Lower leg skin (tissue), 4 donors: ENCODE data around the gene UBE2C. TPM values are rescaled to one million over a fixed set of nuclear protein-coding genes. Genes with fewer than 3 reads are reported as not detected.

Experiments
- DNase-seq, 2 donors: peaks; one replicate each; pipeline ENCODE4 v3.0.0-alpha.2; 2019; ENCODE audit warnings: low spot score in 2 of 2
- H3K4me3 ChIP-seq: fragments of 200-600 bp; sonication (generic); 2 replicates; pipeline ENCODE4 v1.5.1; 2017; ENCODE audit warnings: mild to moderate bottlenecking, low read depth; ENCODE audit not compliant: poor library complexity, severe bottlenecking
- CTCF ChIP-seq, 3 donors: fragments of 450-650 bp; IDR thresholded peaks; one replicate each; pipeline ENCODE4 v1.5.1; 2016; ENCODE audit warnings: antibody characterized with exemption in 3 of 3, mild to moderate bottlenecking in 3 of 3, moderate library complexity in 2 of 3
- POLR2A ChIP-seq, 2 donors: fragments of 450-650 bp; IDR thresholded peaks; one replicate each; pipeline ENCODE4 v1.6.1; 2016 to 2017; ENCODE audit warnings: antibody characterized with exemption in 2 of 2, mild to moderate bottlenecking in 1 of 2, moderate library complexity in 1 of 2
- WGBS, 2 donors: methylation state at CpG; one replicate each; pipeline ENCODE4 v1.1.5; 2018; 5-methylcytosine and 5-hydroxymethylcytosine counted together
- intact Hi-C: fragments of 100-400 bp; cut with DNase I; formaldehyde crosslinking; loops from one replicate; pipeline ENCODE4 v1.15.0; 2023; ENCODE audit warnings: low total_unique reads
- total RNA-seq, 4 donors: library from RNA; depleted of rRNA; stranded (reverse); fragments of >200 nt; gene quantifications; one replicate each; pipeline ENCODE4 v1.1.0, GENCODE V29; 2016

Gene UBE2C
- total RNA-seq, 4 donors from 2014 or later, result 1.1 to 24.1 (median 10.2) TPM

- TF ChIP-seq POLR2A (IDR thresholded peaks at IDR 0.05) (no peak), CTCF (IDR thresholded peaks at IDR 0.05) (no peak)
- DNase-seq, result peak; percentile 86 to 95
- WGBS, 2 donors, result 43 to 45% methylated on average over 5 of the region's 5 CpGs
- no peak overlapping the region for H3K4me3 ChIP-seq
- intact Hi-C loops, result no loop called here
These were observed 23.4 kb downstream of the UBE2C start for GRCh38 chr20:45835825-45836224.

- 41 to 45% methylated on average over 1 of the region's 1 CpG for WGBS, 2 donors
- no peak overlapping the region for H3K4me3 ChIP-seq
- no peak for TF ChIP-seq CTCF (IDR thresholded peaks at IDR 0.05)
- no peak for TF ChIP-seq POLR2A (IDR thresholded peaks at IDR 0.05)
- intact Hi-C loops, result no loop called here
- DNase-seq, result no peak
These were observed 24.4 kb downstream of the UBE2C start for GRCh38 chr20:45836841-45837240.

- 86 to 91% methylated on average over 17 to 19 of the region's 25 CpGs for WGBS, 2 donors
- no peak overlapping the region for H3K4me3 ChIP-seq
- no peak for TF ChIP-seq CTCF (IDR thresholded peaks at IDR 0.05)
- no peak for TF ChIP-seq POLR2A (IDR thresholded peaks at IDR 0.05)
- no peak for DNase-seq
- intact Hi-C loops, result no loop called here
These were observed 28.3 kb downstream of the UBE2C start for GRCh38 chr20:45840700-45841198.

- 88% methylated on average over 10 of the region's 10 CpGs for WGBS, 2 donors
- H3K4me3 ChIP-seq, result no peak overlapping the region
- no peak for DNase-seq
- intact Hi-C loops, result no loop called here
- TF ChIP-seq POLR2A (IDR thresholded peaks at IDR 0.05) (no peak), CTCF (IDR thresholded peaks at IDR 0.05) (no peak)
These were observed 29.1 kb downstream of the UBE2C start for GRCh38 chr20:45841407-45842129.

- no peak for DNase-seq
- H3K4me3 ChIP-seq, result no peak overlapping the region
- 67 to 73% methylated on average over 5 of the region's 5 CpGs for WGBS, 2 donors
- intact Hi-C loops, result no loop called here
- no peak for TF ChIP-seq POLR2A (IDR thresholded peaks at IDR 0.05)
- no peak for TF ChIP-seq CTCF (IDR thresholded peaks at IDR 0.05)
These were observed 29.8 kb downstream of the UBE2C start for GRCh38 chr20:45842169-45842812.
